Ovary (tissue), 3 donors: Measurements from ENCODE around the gene MEGF10.

Experiments used
- CTCF ChIP-seq, 3 donors: fragments of 450-650 bp in 2 of 3; fragments of 200-600 bp in 1 of 3; IDR thresholded peaks; one replicate each; pipeline versions ENCODE4 v1.5.1 to v1.8.0; 2016 to 2022; ENCODE audit warnings: antibody characterized with exemption in 3 of 3, mild to moderate bottlenecking in 1 of 3
- EP300 ChIP-seq: sonication (generic); formaldehyde crosslinking; IDR thresholded peaks from one replicate; pipeline ENCODE4 v1.6.1; 2017; ENCODE audit warnings: antibody characterized with exemption
- POLR2A ChIP-seq: fragments of 450-650 bp; IDR thresholded peaks from one replicate; pipeline ENCODE4 v1.6.1; 2017; ENCODE audit warnings: antibody characterized with exemption, mild to moderate bottlenecking, moderate library complexity
- donor health status: DM: no; HTN: no; CAD: no.

DNA sequence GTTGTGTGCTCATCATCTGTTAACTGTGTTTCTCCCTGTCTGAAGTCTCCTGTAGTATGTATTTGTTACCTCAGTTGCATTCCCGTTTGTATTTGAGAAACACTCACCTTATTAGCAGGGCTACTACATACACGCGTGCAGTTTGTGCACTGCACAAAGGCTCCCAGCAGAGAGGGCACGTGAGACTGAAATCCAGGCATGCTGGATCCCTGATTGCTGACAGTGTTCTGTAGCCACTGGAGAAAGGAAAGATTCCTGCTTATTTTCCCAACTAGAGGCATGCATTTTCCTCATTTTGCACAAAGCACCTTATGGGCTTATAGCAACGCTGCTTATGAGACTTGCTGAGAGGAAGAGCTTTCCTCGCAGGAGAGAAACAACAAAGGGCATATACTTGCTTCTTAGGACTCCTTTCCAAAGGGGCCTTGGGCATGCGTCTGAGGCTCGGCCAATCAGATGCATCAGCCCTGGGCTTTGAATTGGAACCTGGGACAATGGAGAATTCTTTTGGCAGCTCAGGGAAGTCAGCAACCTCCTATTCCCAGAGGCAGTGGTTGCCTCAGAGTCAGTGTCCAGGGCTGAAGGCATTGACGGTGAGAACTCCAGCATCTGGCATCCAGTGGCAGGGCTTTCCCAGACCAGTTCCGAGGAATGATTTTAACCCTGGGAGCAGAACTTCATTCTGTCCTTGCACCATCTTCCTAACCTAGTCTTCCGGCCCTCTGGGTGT is 9.9 kb upstream of the MEGF10 start:
- TF ChIP-seq EP300 (no peak), CTCF (IDR thresholded peaks at IDR 0.05) (no peak), POLR2A (no peak)
